Measurements from ENCODE around the gene SLC9A6. TPM values are rescaled to one million over a fixed set of nuclear protein-coding genes. Genes with fewer than 3 reads are reported as not detected.
"Not testable (repeated sequence)": the region's sequence is repeated elsewhere in the genome, so short reads cannot be mapped to it uniquely, and the experiment has no call there.

The SLC9A6 gene
- total RNA-seq, 2 donors from 2014 or later, result 12.1 to 13.3 TPM

- intact Hi-C loops (cut with DNase I), result loop anchor here in 1 of 2 donors (2.0 kb wide), 1 partner anchor 72 kb away; no protein-coding TSS in a partner anchor
- DNase-seq (ENCODE audit: low spot score), result not testable (repeated sequence)
Observed at GRCh38 chrX:136050875-136051274, 65.6 kb downstream of the SLC9A6 start.

- DNase-seq (ENCODE audit: low spot score), result no peak
- intact Hi-C loops (cut with DNase I), result loop anchor here in 1 of 2 donors (2.0 kb wide), 1 partner anchor 73 kb away; no protein-coding TSS in a partner anchor
Observed at GRCh38 chrX:136051611-136052010, 66.4 kb downstream of the SLC9A6 start.

- intact Hi-C loops (cut with DNase I), result no loop called here
- no peak for DNase-seq (ENCODE audit: low spot score)
Observed at GRCh38 chrX:136055651-136056221, 70.5 kb downstream of the SLC9A6 start.

- intact Hi-C loops (cut with DNase I), result no loop called here
- no peak for DNase-seq (ENCODE audit: low spot score)
Observed at GRCh38 chrX:136057567-136057966, 72.3 kb downstream of the SLC9A6 start.

GRCh38 chrX:136059350-136059749 is 74.1 kb downstream of the SLC9A6 start:
- intact Hi-C loops (cut with DNase I), result no loop called here
- DNase-seq (ENCODE audit: low spot score), result no peak

- intact Hi-C loops (cut with DNase I), result loop anchor here in 1 of 2 donors (10.0 kb wide), 1 partner anchor 54 kb away; no protein-coding TSS in a partner anchor
Observed at GRCh38 chrX:136061286-136061685, 76.1 kb downstream of the SLC9A6 start.

GRCh38 chrX:136061696-136062095 is 76.5 kb downstream of the SLC9A6 start:
- intact Hi-C loops (cut with DNase I), result loop anchor here in 1 of 2 donors (10.0 kb wide), 1 partner anchor 53 kb away; no protein-coding TSS in a partner anchor
- no peak for DNase-seq (ENCODE audit: low spot score)

More at GRCh38 chrX:136061286-136061685, 76.1 kb downstream of the SLC9A6 start:
- DNase-seq (ENCODE audit: low spot score), result no peak

GRCh38 chrX:136063340-136064079 is 78.3 kb downstream of the SLC9A6 start:
- intact Hi-C loops (cut with DNase I), result loop anchor here in 1 of 2 donors (10.0 kb wide), 1 partner anchor 51 kb away; no protein-coding TSS in a partner anchor
- no peak for DNase-seq (ENCODE audit: low spot score)

GRCh38 chrX:136064661-136065043 is 79.4 kb downstream of the SLC9A6 start:
- no peak for DNase-seq (ENCODE audit: low spot score)
- intact Hi-C loops (cut with DNase I), result loop anchor here in 1 of 2 donors (10.0 kb wide), 1 partner anchor 50 kb away; no protein-coding TSS in a partner anchor

- no peak for DNase-seq (ENCODE audit: low spot score)
- intact Hi-C loops (cut with DNase I), result loop anchor here in 1 of 2 donors (10.0 kb wide), 1 partner anchor 50 kb away; no protein-coding TSS in a partner anchor
Observed at GRCh38 chrX:136065044-136065671, 79.9 kb downstream of the SLC9A6 start.

GRCh38 chrX:136067097-136067496 is 81.9 kb downstream of the SLC9A6 start:
- DNase-seq (ENCODE audit: low spot score), result no peak
- intact Hi-C loops (cut with DNase I), result loop anchor here in 1 of 2 donors (10.0 kb wide), 1 partner anchor 48 kb away; no protein-coding TSS in a partner anchor

- intact Hi-C loops (cut with DNase I), result loop anchor here in 1 of 2 donors (10.0 kb wide), 1 partner anchor 47 kb away; no protein-coding TSS in a partner anchor
Observed at GRCh38 chrX:136067966-136068365, 82.7 kb downstream of the SLC9A6 start.

GRCh38 chrX:136076942-136077341 is 91.7 kb downstream of the SLC9A6 start:
- intact Hi-C loops (cut with DNase I), result no loop called here
- no peak for DNase-seq (ENCODE audit: low spot score)

More at GRCh38 chrX:136067966-136068365, 82.7 kb downstream of the SLC9A6 start:
- DNase-seq (ENCODE audit: low spot score), result no peak

- intact Hi-C loops (cut with DNase I), result no loop called here
- no peak for DNase-seq (ENCODE audit: low spot score)
Observed at GRCh38 chrX:136080766-136081165, 95.5 kb downstream of the SLC9A6 start.

- DNase-seq (ENCODE audit: low spot score), result no peak
- intact Hi-C loops (cut with DNase I), result no loop called here
Observed at GRCh38 chrX:136086521-136086920, 101.3 kb downstream of the SLC9A6 start.

- not testable (repeated sequence) for DNase-seq (ENCODE audit: low spot score)
Observed at GRCh38 chrX:136091898-136092297, 106.7 kb downstream of the SLC9A6 start.

GRCh38 chrX:136094962-136095361 is 109.7 kb downstream of the SLC9A6 start:
- no peak for DNase-seq (ENCODE audit: low spot score)
- intact Hi-C loops (cut with DNase I), result no loop called here

More at GRCh38 chrX:136091898-136092297, 106.7 kb downstream of the SLC9A6 start:
- intact Hi-C loops (cut with DNase I), result not testable (repeated sequence)
